Stimulated activated CD4-positive, alpha-beta T cell treated with anti-CD3 and anti-CD28 coated beads, TNF-alpha, amount 100 ng/mL, for 4 hours (primary cell): ENCODE data around the gene BDKRB2.

Experiments
- DNase-seq, 3 experiments: peaks; one replicate each; pipeline ENCODE4 v3.0.0-alpha.2; 2020; ENCODE audit warnings: low read depth in 3 of 3

BDKRB2 gene

DNA sequence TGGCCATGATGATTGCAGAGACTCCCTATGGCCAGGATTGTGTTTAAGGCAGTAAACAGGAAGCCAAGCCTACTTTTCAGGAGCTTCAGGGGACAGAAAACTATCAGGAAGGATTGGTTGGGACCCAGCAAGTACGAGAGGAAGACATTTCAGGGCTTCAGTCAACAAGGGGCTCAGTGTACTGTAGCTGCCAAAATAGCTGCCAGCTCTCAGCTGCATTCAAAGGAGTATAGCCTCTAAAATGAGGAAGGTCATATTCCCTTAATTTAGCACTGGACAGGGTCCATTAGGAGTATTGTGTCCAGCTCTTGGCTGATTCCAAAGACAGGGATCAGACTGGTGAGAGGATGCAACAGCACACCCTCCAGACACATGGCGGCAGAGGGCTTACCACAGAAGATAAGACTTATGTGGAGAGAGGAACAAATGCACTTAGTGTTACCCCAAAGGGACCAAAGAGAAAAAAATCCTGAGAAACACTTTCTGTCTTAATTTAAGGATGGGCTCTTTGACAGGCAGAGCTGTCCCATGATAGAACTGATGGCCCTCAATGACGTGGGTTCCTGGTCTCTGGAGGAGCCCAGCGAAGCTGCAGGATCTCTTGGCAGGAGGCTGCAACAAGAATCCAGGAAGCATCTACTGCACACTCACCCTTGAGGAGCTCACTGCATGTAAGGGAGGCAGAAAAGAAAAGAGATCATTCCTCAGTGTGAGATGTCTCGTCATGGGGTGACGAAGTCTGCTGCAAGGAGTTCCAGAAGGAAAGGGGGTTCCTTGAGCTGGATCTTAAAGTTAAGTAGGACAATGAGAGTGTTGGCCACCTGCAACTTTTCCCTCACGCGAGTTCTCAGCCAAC lies 66.2 kb downstream of the BDKRB2 start:
- DNase-seq = no peak

- no peak for DNase-seq
Observed at GRCh38 chr14:96271421-96271762, 66.8 kb downstream of the BDKRB2 start.

GRCh38 chr14:96272777-96273473 lies 68.3 kb downstream of the BDKRB2 start:
- DNase-seq = no peak

GRCh38 chr14:96273629-96274028 lies 69.0 kb downstream of the BDKRB2 start:
- DNase-seq = no peak

DNA sequence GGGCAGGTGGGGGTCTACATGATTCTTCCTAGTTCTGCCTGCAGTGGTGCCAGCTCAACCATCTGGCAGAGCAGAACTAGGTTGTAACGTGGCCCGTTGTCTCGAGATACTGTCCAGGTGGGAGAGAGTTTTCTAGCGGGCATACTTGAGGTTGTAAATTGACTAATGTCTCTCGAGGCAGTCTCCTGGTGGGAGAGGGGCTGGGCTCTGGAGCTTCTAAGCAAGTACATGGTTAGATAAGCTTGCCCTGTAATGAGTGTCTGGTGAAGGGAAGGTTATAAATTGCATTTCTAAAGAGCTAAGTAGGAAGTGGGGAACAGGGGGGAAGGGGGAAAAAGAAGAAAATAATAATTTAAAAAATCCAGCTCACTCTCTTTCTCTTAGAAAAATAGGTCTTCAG lies 69.5 kb downstream of the BDKRB2 start:
- DNase-seq = no peak

DNA sequence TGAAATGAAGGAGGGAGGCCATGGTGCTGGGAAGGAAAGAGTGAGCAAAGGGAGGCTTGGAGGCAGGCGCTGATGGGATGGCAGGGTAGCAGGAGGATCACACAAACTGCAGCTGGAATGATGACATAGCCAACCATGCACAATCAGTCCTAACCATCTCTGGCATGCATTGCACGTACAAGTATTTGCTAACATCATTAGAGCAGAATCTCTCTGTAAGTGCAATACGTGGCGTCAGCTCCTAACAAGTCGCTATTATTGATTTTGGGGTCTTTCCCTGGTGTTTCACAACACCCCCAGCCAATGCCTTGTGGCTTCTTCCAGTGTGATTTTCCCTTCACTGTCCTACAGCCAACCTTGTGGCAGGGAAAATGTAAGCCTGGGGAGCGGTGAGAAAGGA lies 69.9 kb downstream of the BDKRB2 start:
- no peak for DNase-seq

- DNase-seq = peak; percentile 42 to 51 (median 49)
Observed at GRCh38 chr14:96275177-96276112, 70.8 kb downstream of the BDKRB2 start.

- no peak for DNase-seq
Observed at GRCh38 chr14:96277890-96278289, 73.3 kb downstream of the BDKRB2 start.

- DNase-seq = no peak
Observed at GRCh38 chr14:96279564-96279963, 74.9 kb downstream of the BDKRB2 start.

DNA sequence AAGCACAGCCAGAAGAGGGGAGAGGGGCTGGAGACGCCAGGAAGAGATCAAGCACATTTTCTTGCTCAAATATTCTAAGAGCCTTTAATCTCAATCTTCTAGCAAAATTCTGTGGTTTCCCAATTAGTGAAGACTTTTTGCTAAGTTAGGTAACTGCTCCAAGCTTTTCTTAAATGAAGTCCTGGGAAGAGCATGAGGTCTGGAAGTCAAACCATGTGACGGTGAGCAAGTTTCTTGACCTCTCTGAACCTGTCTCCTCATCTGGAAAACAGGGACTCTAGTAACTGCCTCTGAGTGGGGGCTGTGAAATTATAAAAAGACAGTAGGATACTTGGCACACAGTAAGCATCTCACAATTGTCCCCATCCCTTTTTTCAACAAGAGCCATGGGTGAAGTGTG lies 75.5 kb downstream of the BDKRB2 start:
- no peak for DNase-seq

GRCh38 chr14:96281486-96281885 lies 76.8 kb downstream of the BDKRB2 start:
- DNase-seq = no peak

GRCh38 chr14:96284008-96284407 lies 79.4 kb downstream of the BDKRB2 start:
- no peak for DNase-seq

GRCh38 chr14:96284430-96284829 lies 79.8 kb downstream of the BDKRB2 start:
- DNase-seq = no peak

- DNase-seq = no peak
Observed at GRCh38 chr14:96285667-96286066, 81.0 kb downstream of the BDKRB2 start.

- no peak for DNase-seq
Observed at GRCh38 chr14:96286251-96286650, 81.6 kb downstream of the BDKRB2 start.

- DNase-seq = no peak
Observed at GRCh38 chr14:96287856-96288255, 83.2 kb downstream of the BDKRB2 start.
